Prostate gland (tissue), 2 donors: ENCODE results near the gene SLC29A4.

ENCODE experiments used
- POLR2A ChIP-seq: fragments of 450-650 bp; IDR thresholded peaks from one replicate; pipeline ENCODE4 v1.6.1; 2016; ENCODE audit warnings: antibody characterized with exemption, mild to moderate bottlenecking
- TF ChIP-seq, protein P1 (sequence below), 4 experiments: fragments of 200-600 bp in 2 of 4; fragments of 450-650 bp in 2 of 4; sonication (generic) in 2 of 4; IDR thresholded peaks; 1 replicate in 3 of 4; 2 replicates in 1 of 4; pipeline ENCODE4 v1.5.1; 2016 to 2019; ENCODE audit warnings: antibody characterized with exemption in 4 of 4, mild to moderate bottlenecking in 2 of 4, moderate library complexity in 2 of 4

DNA sequence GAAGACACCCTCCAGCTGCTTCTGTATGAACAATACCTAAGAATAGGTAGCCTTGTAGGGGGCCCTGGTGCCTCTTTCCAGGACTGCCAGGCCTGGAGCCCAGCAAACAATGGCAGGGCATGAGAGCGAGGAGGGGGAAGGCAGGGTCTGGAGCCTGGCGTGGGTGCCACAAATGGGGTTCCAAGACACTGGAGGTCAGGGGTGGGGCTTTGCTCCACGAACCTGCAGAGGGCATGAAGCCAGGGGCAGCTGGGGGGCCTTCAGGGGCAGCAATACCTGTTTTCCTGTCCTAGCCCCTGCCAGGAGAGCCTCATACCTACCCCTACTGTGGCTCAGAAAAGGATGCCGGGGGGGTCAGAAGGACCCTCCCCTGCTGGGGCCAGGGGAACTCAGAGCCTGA is 61.6 kb downstream of the SLC29A4 start:
- TF ChIP-seq, protein P1, sequence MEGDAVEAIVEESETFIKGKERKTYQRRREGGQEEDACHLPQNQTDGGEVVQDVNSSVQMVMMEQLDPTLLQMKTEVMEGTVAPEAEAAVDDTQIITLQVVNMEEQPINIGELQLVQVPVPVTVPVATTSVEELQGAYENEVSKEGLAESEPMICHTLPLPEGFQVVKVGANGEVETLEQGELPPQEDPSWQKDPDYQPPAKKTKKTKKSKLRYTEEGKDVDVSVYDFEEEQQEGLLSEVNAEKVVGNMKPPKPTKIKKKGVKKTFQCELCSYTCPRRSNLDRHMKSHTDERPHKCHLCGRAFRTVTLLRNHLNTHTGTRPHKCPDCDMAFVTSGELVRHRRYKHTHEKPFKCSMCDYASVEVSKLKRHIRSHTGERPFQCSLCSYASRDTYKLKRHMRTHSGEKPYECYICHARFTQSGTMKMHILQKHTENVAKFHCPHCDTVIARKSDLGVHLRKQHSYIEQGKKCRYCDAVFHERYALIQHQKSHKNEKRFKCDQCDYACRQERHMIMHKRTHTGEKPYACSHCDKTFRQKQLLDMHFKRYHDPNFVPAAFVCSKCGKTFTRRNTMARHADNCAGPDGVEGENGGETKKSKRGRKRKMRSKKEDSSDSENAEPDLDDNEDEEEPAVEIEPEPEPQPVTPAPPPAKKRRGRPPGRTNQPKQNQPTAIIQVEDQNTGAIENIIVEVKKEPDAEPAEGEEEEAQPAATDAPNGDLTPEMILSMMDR (IDR thresholded peaks at IDR 0.05) = no peak
- TF ChIP-seq POLR2A = no peak
